NCI-H2107 treated with DMSO at 0.1 percent for 48 hours (cell line): ENCODE results near the gene USP38.
A peak's percentile ranks its signal among the peaks of the same experiment; 100 is the strongest.
"Not testable (repeated sequence)": the region's sequence is repeated elsewhere in the genome, so short reads cannot be mapped to it uniquely, and the experiment has no call there.

Experiments used
- DNase-seq: peaks from one replicate; lab custom pipeline; 2025; ENCODE audit not compliant: unreplicated experiment; lab: John Stamatoyannopoulos, UW

The USP38 gene

GRCh38 chr4:143184503-143185252 lies at the start of gene USP38:
TSS of gene USP38 (plus strand) at chr4:143184917. CDS start at chr4:143185451, 534 bp downstream.
- peak; percentile 82 for DNase-seq

- DNase-seq: no peak
Measured at GRCh38 chr4:143135358-143135757, 49.4 kb upstream of the USP38 start.

- no peak for DNase-seq
Measured at GRCh38 chr4:143140696-143141095, 44.0 kb upstream of the USP38 start.

GRCh38 chr4:143148521-143148920 lies 36.2 kb upstream of the USP38 start:
- DNase-seq: no peak

GRCh38 chr4:143156853-143157252 lies 27.9 kb upstream of the USP38 start:
- DNase-seq: no peak

GRCh38 chr4:143163614-143164013 lies 21.1 kb upstream of the USP38 start:
- DNase-seq: no peak

- not testable (repeated sequence) for DNase-seq
Measured at GRCh38 chr4:143166722-143167121, 18.0 kb upstream of the USP38 start.

GRCh38 chr4:143178923-143179322 lies 5.8 kb upstream of the USP38 start:
- DNase-seq: no peak

- DNase-seq: no peak
Measured at GRCh38 chr4:143183513-143184216, 1.1 kb upstream of the USP38 start.

GRCh38 chr4:143184217-143184502 lies 557 bp upstream of the USP38 start:
- no peak for DNase-seq

GRCh38 chr4:143185253-143186107 lies 763 bp downstream of the USP38 start:
- DNase-seq: no peak

GRCh38 chr4:143186212-143186611 lies 1.5 kb downstream of the USP38 start:
- DNase-seq: no peak

GRCh38 chr4:143186649-143187048 lies 1.9 kb downstream of the USP38 start:
- DNase-seq: no peak

GRCh38 chr4:143188136-143189088 lies 3.7 kb downstream of the USP38 start:
- DNase-seq: no peak

- DNase-seq: no peak
Measured at GRCh38 chr4:143189528-143189927, 4.8 kb downstream of the USP38 start.

- no peak for DNase-seq
Measured at GRCh38 chr4:143195581-143195980, 10.9 kb downstream of the USP38 start.

- no peak for DNase-seq
Measured at GRCh38 chr4:143196323-143196722, 11.6 kb downstream of the USP38 start.

GRCh38 chr4:143199503-143199902 lies 14.8 kb downstream of the USP38 start:
- no peak for DNase-seq

- no peak for DNase-seq
Measured at GRCh38 chr4:143202824-143203223, 18.1 kb downstream of the USP38 start.

GRCh38 chr4:143203577-143203976 lies 18.9 kb downstream of the USP38 start:
- DNase-seq: no peak

- DNase-seq: no peak
Measured at GRCh38 chr4:143207555-143207954, 22.8 kb downstream of the USP38 start.
